HG02981 (cell line): ENCODE measurements around the gene DPP3.
A peak's percentile ranks its signal among the peaks of the same experiment; 100 is the strongest.
"Not testable (repeated sequence)": the region's sequence is repeated elsewhere in the genome, so short reads cannot be mapped to it uniquely, and the experiment has no call there.

ENCODE experiments used
- ATAC-seq: cut with Tn5 transposase; IDR thresholded peaks from one replicate; pipeline ENCODE4 v1.9.1; 2021; ENCODE audit warnings: mild to moderate bottlenecking, moderate library complexity; ENCODE audit not compliant: unreplicated experiment

The DPP3 gene

GRCh38 chr11:66480117-66480938 is at the start of gene DPP3:
Gene DPP3, plus strand, starts transcription at chr11:66480434. Its CDS starts 1,767 bp downstream, at chr11:66482201.
- peak; percentile 91 for ATAC-seq

- ATAC-seq = not testable (repeated sequence)
Observed at GRCh38 chr11:66431287-66431686, 48.9 kb upstream of the DPP3 start.

- ATAC-seq = not testable (repeated sequence)
Observed at GRCh38 chr11:66431871-66432329, 48.3 kb upstream of the DPP3 start.

- no peak for ATAC-seq
Observed at GRCh38 chr11:66432597-66432996, 47.6 kb upstream of the DPP3 start.

GRCh38 chr11:66437979-66438503 is 42.2 kb upstream of the DPP3 start:
- ATAC-seq = no peak

- peak; percentile 86 for ATAC-seq
Observed at GRCh38 chr11:66438504-66439466, 41.4 kb upstream of the DPP3 start, which contains the start of gene MRPL11. Gene MRPL11, minus strand, starts transcription at chr11:66438848. Its CDS starts 94 bp downstream, at chr11:66438754.

GRCh38 chr11:66440101-66440939 is 39.9 kb upstream of the DPP3 start:
- not testable (repeated sequence) for ATAC-seq

- not testable (repeated sequence) for ATAC-seq
Observed at GRCh38 chr11:66440940-66441282, 39.3 kb upstream of the DPP3 start.

GRCh38 chr11:66443602-66444001 is 36.6 kb upstream of the DPP3 start:
- ATAC-seq = no peak

- ATAC-seq = no peak
Observed at GRCh38 chr11:66447012-66447411, 33.2 kb upstream of the DPP3 start.

- no peak for ATAC-seq
Observed at GRCh38 chr11:66448523-66448922, 31.7 kb upstream of the DPP3 start.

GRCh38 chr11:66450560-66450959 is 29.7 kb upstream of the DPP3 start:
- ATAC-seq = no peak

- no peak for ATAC-seq
Observed at GRCh38 chr11:66451663-66452062, 28.6 kb upstream of the DPP3 start.

- ATAC-seq = no peak
Observed at GRCh38 chr11:66454247-66454646, 26.0 kb upstream of the DPP3 start.

GRCh38 chr11:66454828-66455227 is 25.4 kb upstream of the DPP3 start:
- ATAC-seq = no peak

- ATAC-seq = no peak
Observed at GRCh38 chr11:66457826-66458225, 22.4 kb upstream of the DPP3 start.

GRCh38 chr11:66459138-66459778 is 21.0 kb upstream of the DPP3 start:
- ATAC-seq = no peak

GRCh38 chr11:66462010-66462409 is 18.2 kb upstream of the DPP3 start:
- ATAC-seq = no peak

GRCh38 chr11:66462911-66463310 is 17.3 kb upstream of the DPP3 start:
- no peak for ATAC-seq

GRCh38 chr11:66464116-66464515 is 16.1 kb upstream of the DPP3 start:
- not testable (repeated sequence) for ATAC-seq
